GM18526 (cell line): ENCODE measurements around the gene COL13A1.

Experiments used
- POLR2A ChIP-seq: IDR thresholded peaks from 3 replicates; pipeline ENCODE4 v1.6.1; 2011; ENCODE audit not compliant: insufficient read length; ENCODE audit errors: extremely low read depth

COL13A1 gene

GRCh38 chr10:69845574-69846292 is 44.0 kb downstream of the COL13A1 start:
- TF ChIP-seq POLR2A: no peak

- TF ChIP-seq POLR2A: no peak
Observed at GRCh38 chr10:69846293-69846921, 44.7 kb downstream of the COL13A1 start.

GRCh38 chr10:69847458-69847857 is 45.8 kb downstream of the COL13A1 start:
- TF ChIP-seq POLR2A: no peak

GRCh38 chr10:69847883-69848282 is 46.2 kb downstream of the COL13A1 start:
- TF ChIP-seq POLR2A: no peak

GRCh38 chr10:69848454-69848853 is 46.7 kb downstream of the COL13A1 start:
- TF ChIP-seq POLR2A: no peak

GRCh38 chr10:69849825-69850224 is 48.1 kb downstream of the COL13A1 start:
- TF ChIP-seq POLR2A: no peak

- TF ChIP-seq POLR2A: no peak
Observed at GRCh38 chr10:69850440-69850839, 48.7 kb downstream of the COL13A1 start.

- no peak for TF ChIP-seq POLR2A
Observed at GRCh38 chr10:69851306-69851705, 49.6 kb downstream of the COL13A1 start.

GRCh38 chr10:69853064-69853463 is 51.4 kb downstream of the COL13A1 start:
- no peak for TF ChIP-seq POLR2A

- no peak for TF ChIP-seq POLR2A
Observed at GRCh38 chr10:69854511-69855345, 53.0 kb downstream of the COL13A1 start.

- TF ChIP-seq POLR2A: no peak
Observed at GRCh38 chr10:69855346-69856111, 53.8 kb downstream of the COL13A1 start.

GRCh38 chr10:69856601-69857166 is 55.0 kb downstream of the COL13A1 start:
- no peak for TF ChIP-seq POLR2A

GRCh38 chr10:69858201-69858600 is 56.5 kb downstream of the COL13A1 start:
- no peak for TF ChIP-seq POLR2A

GRCh38 chr10:69860271-69860670 is 58.6 kb downstream of the COL13A1 start:
- no peak for TF ChIP-seq POLR2A

- no peak for TF ChIP-seq POLR2A
Observed at GRCh38 chr10:69861251-69862240, 59.8 kb downstream of the COL13A1 start.
